Loucy (cell line): Measurements from ENCODE around the gene COL6A2.

Source experiments
- H2AFZ ChIP-seq: fragments of 200-600 bp; sonication (generic); 2 replicates; pipeline ENCODE4 v1.6.0; 2016; ENCODE audit warnings: antibody characterized with exemption, mild to moderate bottlenecking, low read length, moderate library complexity
- H3F3A ChIP-seq: fragments of 200-600 bp; 2 replicates; pipeline ENCODE4 v1.6.0; 2016; ENCODE audit warnings: antibody characterized with exemption, low read depth, mild to moderate bottlenecking
- H3K27me3 ChIP-seq: fragments of 200-600 bp; sonication (generic); 2 replicates; pipeline ENCODE4 v1.6.1; 2014; ENCODE audit warnings: low read length, mild to moderate bottlenecking; ENCODE audit not compliant: insufficient read depth, poor library complexity, severe bottlenecking
- H3K36me3 ChIP-seq: fragments of 200-600 bp; sonication (generic); 2 replicates; pipeline ENCODE4 v1.6.1; 2016; ENCODE audit warnings: low read length; ENCODE audit not compliant: insufficient read depth
- H3K4me1 ChIP-seq: fragments of 200-600 bp; sonication (generic); 2 replicates; pipeline ENCODE4 v1.5.1; 2014; ENCODE audit warnings: low read length, mild to moderate bottlenecking; ENCODE audit not compliant: insufficient read depth, poor library complexity, severe bottlenecking
- H3K4me2 ChIP-seq: fragments of 200-600 bp; sonication (generic); 2 replicates; pipeline ENCODE4 v1.6.0; 2014; ENCODE audit warnings: antibody characterized with exemption, low read length, low read depth, mild to moderate bottlenecking; ENCODE audit not compliant: poor library complexity, severe bottlenecking
- H3K4me3 ChIP-seq: fragments of 200-600 bp; sonication (generic); 2 replicates; pipeline ENCODE4 v1.5.1; 2014; ENCODE audit warnings: low read length, mild to moderate bottlenecking, mixed read lengths; ENCODE audit not compliant: poor library complexity, severe bottlenecking
- H3K79me2 ChIP-seq: fragments of 200-600 bp; sonication (generic); 2 replicates; pipeline ENCODE4 v1.6.1; 2014; ENCODE audit warnings: low read length; ENCODE audit not compliant: insufficient read depth
- H3K9ac ChIP-seq: fragments of 200-600 bp; sonication (generic); 2 replicates; pipeline ENCODE4 v1.6.0; 2014; ENCODE audit warnings: mild to moderate bottlenecking, low read depth, low read length, moderate library complexity; ENCODE audit not compliant: poor library complexity, severe bottlenecking
- H3K9me2 ChIP-seq: fragments of 200-600 bp; sonication (generic); replicated peaks from 2 replicates; pipeline ENCODE4 v1.6.1; 2016; ENCODE audit warnings: low read depth, low read length, mixed read lengths
- H3K9me3 ChIP-seq: fragments of 200-600 bp; sonication (generic); 2 replicates; pipeline ENCODE4 v1.6.1; 2014; ENCODE audit warnings: mild to moderate bottlenecking, antibody characterized with exemption, low read length, low read depth; ENCODE audit not compliant: insufficient read depth
- H4K20me1 ChIP-seq: fragments of 200-600 bp; sonication (generic); 2 replicates; pipeline ENCODE4 v1.6.0; 2014; ENCODE audit warnings: antibody characterized with exemption, low read length, mild to moderate bottlenecking; ENCODE audit not compliant: insufficient read depth, poor library complexity, severe bottlenecking
- EZH2phosphoT487 ChIP-seq: fragments of 200-600 bp; IDR thresholded peaks from 2 replicates; pipeline ENCODE4 v1.6.1; 2018; ENCODE audit warnings: antibody characterized with exemption, mild to moderate bottlenecking, moderate library complexity, borderline replicate concordance
- TF ChIP-seq, protein P1 (sequence below): fragments of 200-600 bp; sonication (generic); conservative IDR thresholded peaks from 2 replicates; pipeline ENCODE4 v1.5.1; 2014; ENCODE audit warnings: mild to moderate bottlenecking, antibody characterized with exemption, low read length

Gene COL6A2

DNA sequence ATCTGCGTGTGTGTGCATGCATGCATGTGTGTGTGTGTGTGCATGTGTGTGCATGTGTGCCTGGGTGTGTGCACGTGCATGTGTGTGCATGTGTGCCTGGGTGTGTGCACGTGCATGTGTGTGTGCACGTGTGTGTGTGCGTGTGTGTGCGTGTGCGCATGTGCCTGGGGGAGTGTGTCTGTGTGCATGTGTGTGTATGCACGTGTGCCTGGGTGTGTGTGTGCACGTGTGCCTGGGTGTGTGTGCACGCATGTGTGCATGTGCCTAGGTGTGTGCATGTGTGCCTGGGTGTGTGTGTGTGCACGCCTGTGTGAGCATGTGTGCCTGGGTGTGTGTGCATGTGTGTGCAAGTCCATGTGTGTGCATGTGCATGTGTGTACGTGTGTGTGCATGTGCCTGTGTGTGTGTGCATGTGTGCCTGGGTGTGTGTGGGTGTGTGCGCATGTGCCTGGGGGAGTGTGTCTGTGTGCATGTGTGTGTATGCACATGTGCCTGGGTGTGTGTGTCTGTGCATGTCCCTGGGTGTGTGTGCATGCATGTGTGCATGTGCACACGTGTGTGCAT lies 29.3 kb upstream of the COL6A2 start:
- Histone ChIP-seq H3K4me3 (no peak overlapping the region), H3K4me1 (no peaks in the 10 kb centered on the region)
- no peak for TF ChIP-seq EZH2phosphoT487
- TF ChIP-seq, protein P1, sequence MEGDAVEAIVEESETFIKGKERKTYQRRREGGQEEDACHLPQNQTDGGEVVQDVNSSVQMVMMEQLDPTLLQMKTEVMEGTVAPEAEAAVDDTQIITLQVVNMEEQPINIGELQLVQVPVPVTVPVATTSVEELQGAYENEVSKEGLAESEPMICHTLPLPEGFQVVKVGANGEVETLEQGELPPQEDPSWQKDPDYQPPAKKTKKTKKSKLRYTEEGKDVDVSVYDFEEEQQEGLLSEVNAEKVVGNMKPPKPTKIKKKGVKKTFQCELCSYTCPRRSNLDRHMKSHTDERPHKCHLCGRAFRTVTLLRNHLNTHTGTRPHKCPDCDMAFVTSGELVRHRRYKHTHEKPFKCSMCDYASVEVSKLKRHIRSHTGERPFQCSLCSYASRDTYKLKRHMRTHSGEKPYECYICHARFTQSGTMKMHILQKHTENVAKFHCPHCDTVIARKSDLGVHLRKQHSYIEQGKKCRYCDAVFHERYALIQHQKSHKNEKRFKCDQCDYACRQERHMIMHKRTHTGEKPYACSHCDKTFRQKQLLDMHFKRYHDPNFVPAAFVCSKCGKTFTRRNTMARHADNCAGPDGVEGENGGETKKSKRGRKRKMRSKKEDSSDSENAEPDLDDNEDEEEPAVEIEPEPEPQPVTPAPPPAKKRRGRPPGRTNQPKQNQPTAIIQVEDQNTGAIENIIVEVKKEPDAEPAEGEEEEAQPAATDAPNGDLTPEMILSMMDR, result no peak

DNA sequence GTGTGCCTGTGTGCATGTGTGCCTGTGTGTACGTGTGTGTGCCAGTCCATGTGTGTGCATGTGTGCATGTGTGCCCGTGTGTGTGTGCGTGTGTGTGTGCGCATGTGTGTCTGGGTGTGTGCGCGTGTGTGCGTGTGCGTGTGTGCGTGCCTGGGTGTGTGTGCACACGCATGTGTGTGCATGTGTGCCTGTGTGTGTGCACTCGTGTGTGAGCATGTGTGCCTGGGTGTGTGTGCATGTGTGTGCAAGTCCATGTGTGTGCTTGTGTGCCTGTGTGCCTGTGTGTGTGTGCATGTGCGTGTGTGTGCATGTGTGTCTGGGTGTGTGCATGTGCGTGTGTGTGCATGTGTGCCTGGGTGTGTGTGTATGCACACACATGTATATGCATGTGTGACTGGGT lies 28.7 kb upstream of the COL6A2 start:
- H3K27me3 ChIP-seq, result no peaks in the 10 kb centered on the region
- no peak overlapping the region for H2AFZ ChIP-seq

More for the DNA sequence above, 29.3 kb upstream of the COL6A2 start:
- Histone ChIP-seq H3K79me2 (no peaks in the 10 kb centered on the region), H3K9me3 (peaks cover 20% of the 10 kb centered on the region; the same call in 1 of the 2 replicates), H3K9ac (no peak overlapping the region), H4K20me1 (no peaks in the 10 kb centered on the region), H3K9me2 (no peaks in the 10 kb centered on the region), H3K27me3 (no peaks in the 10 kb centered on the region), H3F3A (no peaks in the 10 kb centered on the region), H3K36me3 (no peaks in the 10 kb centered on the region), H2AFZ (no peak overlapping the region), H3K4me2 (no peak overlapping the region)

DNA sequence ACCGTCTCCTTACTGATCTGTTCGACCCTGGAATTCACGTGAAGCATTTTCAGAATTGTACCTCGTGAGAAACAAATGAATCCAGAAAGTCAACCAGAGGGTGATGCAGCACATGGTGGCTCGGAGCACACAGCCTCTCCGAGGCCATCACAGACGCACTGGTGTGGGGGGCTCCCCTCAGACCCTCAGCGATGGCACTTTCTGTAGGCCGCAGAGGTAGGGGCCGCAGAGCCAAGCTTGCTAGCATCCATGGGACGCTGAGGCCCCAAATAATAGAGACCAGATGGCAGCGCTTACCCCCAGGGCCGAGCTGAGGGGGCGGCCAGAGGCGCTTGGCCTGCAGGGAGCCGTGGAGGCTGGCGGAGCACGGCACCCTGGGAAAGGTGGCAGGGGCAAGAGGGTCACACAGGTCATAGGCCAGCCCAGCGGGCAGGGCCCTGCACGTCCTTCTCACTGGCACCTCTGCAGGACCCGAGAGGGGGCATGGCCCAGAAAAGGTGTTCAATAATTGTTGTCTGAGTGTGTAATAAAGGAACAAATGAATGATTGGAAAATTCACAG lies 28.1 kb upstream of the COL6A2 start:
- no peak overlapping the region for H3K4me3 ChIP-seq
- no peaks in the 10 kb centered on the region for H3K27me3 ChIP-seq
- no peaks in the 10 kb centered on the region for H3F3A ChIP-seq
- no peak overlapping the region for H3K4me2 ChIP-seq
- no peaks in the 10 kb centered on the region for H3K4me1 ChIP-seq
- H4K20me1 ChIP-seq, result no peaks in the 10 kb centered on the region
- H3K36me3 ChIP-seq, result no peaks in the 10 kb centered on the region
- no peak overlapping the region for H3K9ac ChIP-seq
- H3K79me2 ChIP-seq, result no peaks in the 10 kb centered on the region
- TF ChIP-seq EZH2phosphoT487, result no peak
- TF ChIP-seq, protein P1, result no peak
- H3K9me3 ChIP-seq, result peaks cover 20% of the 10 kb centered on the region; the same call in 1 of the 2 replicates
- no peaks in the 10 kb centered on the region for H3K9me2 ChIP-seq
- H2AFZ ChIP-seq, result no peak overlapping the region

More for the DNA sequence above, 28.7 kb upstream of the COL6A2 start:
- TF ChIP-seq, protein P1, result no peak
- no peak for TF ChIP-seq EZH2phosphoT487
- Histone ChIP-seq H3K79me2 (no peaks in the 10 kb centered on the region), H3K36me3 (no peaks in the 10 kb centered on the region), H3K4me1 (no peaks in the 10 kb centered on the region), H3K4me3 (no peak overlapping the region), H3K9me2 (no peaks in the 10 kb centered on the region), H4K20me1 (no peaks in the 10 kb centered on the region), H3K4me2 (no peak overlapping the region), H3K9ac (no peak overlapping the region), H3F3A (no peaks in the 10 kb centered on the region), H3K9me3 (peaks cover 20% of the 10 kb centered on the region; the same call in 1 of the 2 replicates)
